Measurements from ENCODE around the gene ATG16L1. TPM values are rescaled to one million over a fixed set of nuclear protein-coding genes. Genes with fewer than 3 reads are reported as not detected.

The ATG16L1 gene
- polyA plus RNA-seq, 1 donor from 2014 or later, result 67.6 TPM

- Histone ChIP-seq H2AFZ (ENCODE audit: low read depth, low read length) (no peak overlapping the region), H3F3A (ENCODE audit: insufficient read depth, low read length, poor library complexity, severe bottlenecking) (no peaks in the 10 kb centered on the region), H3K27me3 (ENCODE audit: insufficient read depth, low read depth, low read length) (no peaks in the 10 kb centered on the region), H3K9me2 (ENCODE audit: insufficient read depth, low read length) (no peaks in the 10 kb centered on the region), H3K27ac (ENCODE audit: low read length) (no peak overlapping the region), H3K79me2 (replicated peaks; ENCODE audit: insufficient read depth, low read length) (no peaks in the 10 kb centered on the region), H3K9me3 (ENCODE audit: low read length) (no peaks in the 10 kb centered on the region), H3K4me2 (ENCODE audit: low read length) (no peak overlapping the region), H3K36me3 (ENCODE audit: insufficient read depth, low read length) (no peaks in the 10 kb centered on the region), H3K9ac (ENCODE audit: low read length) (no peak overlapping the region), H4K20me1 (ENCODE audit: insufficient read depth) (no peaks in the 10 kb centered on the region), H3K4me3 (ENCODE audit: low read length) (no peak overlapping the region)
- TF ChIP-seq EP300 (conservative IDR thresholded peaks at IDR 0.05; ENCODE audit: poor library complexity, severe bottlenecking) (no peak), RAD21 (conservative IDR thresholded peaks at IDR 0.05) (no peak), TAF1 (IDR thresholded peaks at IDR 0.05; ENCODE audit: low read depth) (no peak), SMC3 (conservative IDR thresholded peaks at IDR 0.05; ENCODE audit: poor library complexity) (no peak), EZH2 (IDR thresholded peaks at IDR 0.05; ENCODE audit: borderline replicate concordance, insufficient read depth, low read length, poor library complexity, severe bottlenecking) (no peak), MXI1 (conservative IDR thresholded peaks at IDR 0.05; ENCODE audit: poor library complexity, severe bottlenecking) (no peak), POLR2AphosphoS5 (IDR thresholded peaks at IDR 0.05) (no peak)
- TF ChIP-seq, protein P1, sequence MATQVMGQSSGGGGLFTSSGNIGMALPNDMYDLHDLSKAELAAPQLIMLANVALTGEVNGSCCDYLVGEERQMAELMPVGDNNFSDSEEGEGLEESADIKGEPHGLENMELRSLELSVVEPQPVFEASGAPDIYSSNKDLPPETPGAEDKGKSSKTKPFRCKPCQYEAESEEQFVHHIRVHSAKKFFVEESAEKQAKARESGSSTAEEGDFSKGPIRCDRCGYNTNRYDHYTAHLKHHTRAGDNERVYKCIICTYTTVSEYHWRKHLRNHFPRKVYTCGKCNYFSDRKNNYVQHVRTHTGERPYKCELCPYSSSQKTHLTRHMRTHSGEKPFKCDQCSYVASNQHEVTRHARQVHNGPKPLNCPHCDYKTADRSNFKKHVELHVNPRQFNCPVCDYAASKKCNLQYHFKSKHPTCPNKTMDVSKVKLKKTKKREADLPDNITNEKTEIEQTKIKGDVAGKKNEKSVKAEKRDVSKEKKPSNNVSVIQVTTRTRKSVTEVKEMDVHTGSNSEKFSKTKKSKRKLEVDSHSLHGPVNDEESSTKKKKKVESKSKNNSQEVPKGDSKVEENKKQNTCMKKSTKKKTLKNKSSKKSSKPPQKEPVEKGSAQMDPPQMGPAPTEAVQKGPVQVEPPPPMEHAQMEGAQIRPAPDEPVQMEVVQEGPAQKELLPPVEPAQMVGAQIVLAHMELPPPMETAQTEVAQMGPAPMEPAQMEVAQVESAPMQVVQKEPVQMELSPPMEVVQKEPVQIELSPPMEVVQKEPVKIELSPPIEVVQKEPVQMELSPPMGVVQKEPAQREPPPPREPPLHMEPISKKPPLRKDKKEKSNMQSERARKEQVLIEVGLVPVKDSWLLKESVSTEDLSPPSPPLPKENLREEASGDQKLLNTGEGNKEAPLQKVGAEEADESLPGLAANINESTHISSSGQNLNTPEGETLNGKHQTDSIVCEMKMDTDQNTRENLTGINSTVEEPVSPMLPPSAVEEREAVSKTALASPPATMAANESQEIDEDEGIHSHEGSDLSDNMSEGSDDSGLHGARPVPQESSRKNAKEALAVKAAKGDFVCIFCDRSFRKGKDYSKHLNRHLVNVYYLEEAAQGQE (IDR thresholded peaks at IDR 0.05; ENCODE audit: borderline replicate concordance), result no peak
- TF ChIP-seq, protein P2, sequence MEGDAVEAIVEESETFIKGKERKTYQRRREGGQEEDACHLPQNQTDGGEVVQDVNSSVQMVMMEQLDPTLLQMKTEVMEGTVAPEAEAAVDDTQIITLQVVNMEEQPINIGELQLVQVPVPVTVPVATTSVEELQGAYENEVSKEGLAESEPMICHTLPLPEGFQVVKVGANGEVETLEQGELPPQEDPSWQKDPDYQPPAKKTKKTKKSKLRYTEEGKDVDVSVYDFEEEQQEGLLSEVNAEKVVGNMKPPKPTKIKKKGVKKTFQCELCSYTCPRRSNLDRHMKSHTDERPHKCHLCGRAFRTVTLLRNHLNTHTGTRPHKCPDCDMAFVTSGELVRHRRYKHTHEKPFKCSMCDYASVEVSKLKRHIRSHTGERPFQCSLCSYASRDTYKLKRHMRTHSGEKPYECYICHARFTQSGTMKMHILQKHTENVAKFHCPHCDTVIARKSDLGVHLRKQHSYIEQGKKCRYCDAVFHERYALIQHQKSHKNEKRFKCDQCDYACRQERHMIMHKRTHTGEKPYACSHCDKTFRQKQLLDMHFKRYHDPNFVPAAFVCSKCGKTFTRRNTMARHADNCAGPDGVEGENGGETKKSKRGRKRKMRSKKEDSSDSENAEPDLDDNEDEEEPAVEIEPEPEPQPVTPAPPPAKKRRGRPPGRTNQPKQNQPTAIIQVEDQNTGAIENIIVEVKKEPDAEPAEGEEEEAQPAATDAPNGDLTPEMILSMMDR (IDR thresholded peaks at IDR 0.05; ENCODE audit: poor library complexity, severe bottlenecking), result no peak
Observed at GRCh38 chr2:233234264-233234663, 17.2 kb upstream of the ATG16L1 start.

DNA sequence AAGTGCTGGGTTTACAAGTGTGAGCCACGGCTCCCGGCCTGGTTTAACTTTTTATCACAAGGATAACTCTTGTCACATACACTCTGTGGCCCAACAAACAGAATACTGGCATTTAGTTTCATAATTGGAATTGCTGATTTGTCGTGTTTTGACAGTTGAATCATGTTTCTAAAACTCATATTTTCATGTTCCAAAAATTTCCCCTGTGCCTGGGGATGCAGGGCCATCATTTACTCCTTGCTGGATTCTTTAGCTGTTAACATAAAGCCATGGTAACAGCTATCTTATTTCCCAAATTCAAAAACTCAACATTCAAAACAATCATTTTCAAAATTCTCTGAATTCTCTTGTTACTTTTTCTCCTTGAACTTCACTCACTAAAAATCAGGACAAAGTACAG, 16.5 kb upstream of the ATG16L1 start:
- Histone ChIP-seq H3K9me3 (ENCODE audit: low read length) (no peaks in the 10 kb centered on the region), H2AFZ (ENCODE audit: low read depth, low read length) (no peak overlapping the region), H3K36me3 (ENCODE audit: insufficient read depth, low read length) (no peaks in the 10 kb centered on the region), H3K79me2 (replicated peaks; ENCODE audit: insufficient read depth, low read length) (no peaks in the 10 kb centered on the region), H4K20me1 (ENCODE audit: insufficient read depth) (no peaks in the 10 kb centered on the region), H3K27me3 (ENCODE audit: insufficient read depth, low read depth, low read length) (no peaks in the 10 kb centered on the region), H3K9ac (ENCODE audit: low read length) (no peak overlapping the region), H3K9me2 (ENCODE audit: insufficient read depth, low read length) (no peaks in the 10 kb centered on the region), H3K4me3 (ENCODE audit: low read length) (no peak overlapping the region), H3F3A (ENCODE audit: insufficient read depth, low read length, poor library complexity, severe bottlenecking) (no peaks in the 10 kb centered on the region), H3K27ac (ENCODE audit: low read length) (no peak overlapping the region), H3K4me2 (ENCODE audit: low read length) (no peak overlapping the region)
- no peak for TF ChIP-seq MXI1 (conservative IDR thresholded peaks at IDR 0.05; ENCODE audit: poor library complexity, severe bottlenecking)
- TF ChIP-seq, protein P2 (IDR thresholded peaks at IDR 0.05; ENCODE audit: poor library complexity, severe bottlenecking), result no peak
- TF ChIP-seq SMC3 (conservative IDR thresholded peaks at IDR 0.05; ENCODE audit: poor library complexity), result no peak
- TF ChIP-seq EP300 (conservative IDR thresholded peaks at IDR 0.05; ENCODE audit: poor library complexity, severe bottlenecking), result no peak
- TF ChIP-seq POLR2AphosphoS5 (IDR thresholded peaks at IDR 0.05), result no peak
- no peak for TF ChIP-seq RAD21 (conservative IDR thresholded peaks at IDR 0.05)
- no peak for TF ChIP-seq EZH2 (IDR thresholded peaks at IDR 0.05; ENCODE audit: borderline replicate concordance, insufficient read depth, low read length, poor library complexity, severe bottlenecking)
